Keratinocyte (primary cell): ENCODE results near the gene CLEC16A. TPM values are rescaled to one million over a fixed set of nuclear protein-coding genes. Genes with fewer than 3 reads are reported as not detected.
A peak's percentile ranks its signal among the peaks of the same experiment; 100 is the strongest.

Experiments used
- DNase-seq: peaks from one replicate; pipeline ENCODE4 v3.0.0-alpha.2; 2011; ENCODE audit warnings: low read depth, missing footprints, low spot score
- FAIRE-seq: peaks from 2 replicates; lab custom pipeline; 2011; peaks lifted over from hg19 to GRCh38; lab: Jason Lieb, UNC
- H2AFZ ChIP-seq: 2 replicates; pipeline ENCODE4 v1.6.0; 2012; ENCODE audit warnings: low read length, control low read depth, inconsistent platforms; ENCODE audit not compliant: control insufficient read depth
- H3K27ac ChIP-seq: 2 replicates; pipeline ENCODE4 v1.5.1; 2011; ENCODE audit warnings: low read length; ENCODE audit not compliant: control insufficient read depth, insufficient read depth
- H3K27me3 ChIP-seq: 3 replicates; pipeline ENCODE4 v1.6.0; 2011; ENCODE audit warnings: low read length; ENCODE audit not compliant: control insufficient read depth, insufficient read depth; ENCODE audit errors: extremely low read depth
- H3K36me3 ChIP-seq, 2 experiments: 2 replicates in 1 of 2; 3 replicates in 1 of 2; pipeline ENCODE4 v1.5.1; 2011; ENCODE audit warnings: low read length in 2 of 2, mild to moderate bottlenecking in 1 of 2; ENCODE audit not compliant: control insufficient read depth in 2 of 2, insufficient read depth in 2 of 2; ENCODE audit errors: extremely low read depth in 1 of 2
- H3K4me1 ChIP-seq: 3 replicates; pipeline ENCODE4 v1.5.1; 2011; ENCODE audit warnings: low read length; ENCODE audit not compliant: control insufficient read depth, insufficient read depth; ENCODE audit errors: extremely low read depth
- H3K4me2 ChIP-seq: 3 replicates; pipeline ENCODE4 v1.6.0; 2011; ENCODE audit warnings: low read depth, low read length; ENCODE audit not compliant: control insufficient read depth, insufficient read depth; ENCODE audit errors: extremely low read depth
- H3K4me3 ChIP-seq, 3 experiments: fragments of 200-600 bp in 1 of 3; sonication (generic) in 1 of 3; 2 replicates in 2 of 3; 3 replicates in 1 of 3; pipeline ENCODE4 v1.5.1; 2011 to 2016; ENCODE audit warnings: low read length in 3 of 3, mild to moderate bottlenecking in 3 of 3, control low read depth in 2 of 3, inconsistent platforms in 1 of 3, low read depth in 1 of 3, mixed read lengths in 1 of 3, mixed run types in 1 of 3, moderate library complexity in 1 of 3; ENCODE audit not compliant: control insufficient read depth in 2 of 3, insufficient read depth in 2 of 3; ENCODE audit errors: extremely low read depth in 1 of 3
- H3K79me2 ChIP-seq: 2 replicates; pipeline ENCODE4 v1.6.0; 2012; ENCODE audit warnings: low read length; ENCODE audit not compliant: control insufficient read depth, insufficient read depth
- H3K9ac ChIP-seq: 3 replicates; pipeline ENCODE4 v1.6.0; 2011; ENCODE audit warnings: low read length; ENCODE audit not compliant: control insufficient read depth, insufficient read depth; ENCODE audit errors: extremely low read depth
- H3K9me1 ChIP-seq: 3 replicates; pipeline ENCODE4 v1.6.0; 2011; ENCODE audit warnings: low read length; ENCODE audit not compliant: control insufficient read depth, insufficient read depth; ENCODE audit errors: extremely low read depth
- H3K9me3 ChIP-seq: 2 replicates; pipeline ENCODE4 v1.5.1; 2012; ENCODE audit warnings: low read depth, low read length; ENCODE audit not compliant: control insufficient read depth
- H4K20me1 ChIP-seq: 3 replicates; pipeline ENCODE4 v1.6.0; 2011; ENCODE audit warnings: low read length; ENCODE audit not compliant: control insufficient read depth, insufficient read depth; ENCODE audit errors: extremely low read depth
- EZH2 ChIP-seq: IDR thresholded peaks from one replicate; pipeline ENCODE4 v1.6.1; 2012; ENCODE audit warnings: inconsistent platforms, mild to moderate bottlenecking, low read length, moderate library complexity
- dilution Hi-C: fragments of 300-500 bp; cut with MboI; formaldehyde crosslinking; loops from one replicate; pipeline ENCODE4 v1.7.0; 2020; ENCODE audit warnings: low sequenced_read_pairs; ENCODE audit not compliant: extremely low pct_ligation_motif_present
- polyA plus RNA-seq, 5 experiments: library from polyadenylated mRNA; depleted of rRNA in 3 of 5; stranded (reverse) in 3 of 5; stranded (forward) in 1 of 5; unstranded in 1 of 5; fragments of >200 nt; gene quantifications; 1 replicate in 1 of 5; 2 replicates in 3 of 5; 3 replicates in 1 of 5; pipeline versions ENCODE4 v1.2.1 to v1.2.3, GENCODE V29; 2011 to 2012; ENCODE audit warnings: missing spikeins in 2 of 5, low read depth in 1 of 5, low replicate concordance in 1 of 5
- TF ChIP-seq, protein P1 (sequence below), 3 experiments: IDR thresholded peaks in 1 of 3; conservative IDR thresholded peaks in 1 of 3; optimal IDR thresholded peaks in 1 of 3; 2 replicates in 2 of 3; 3 replicates in 1 of 3; pipeline versions ENCODE3 to v1.5.1; 2011; ENCODE audit warnings: low read length in 3 of 3, mild to moderate bottlenecking in 3 of 3, moderate library complexity in 2 of 3, control low read depth in 1 of 3, inconsistent platforms in 1 of 3; ENCODE audit not compliant: insufficient read depth in 2 of 3; ENCODE audit errors: extremely low read depth in 1 of 3

The CLEC16A gene
- polyA plus RNA-seq, 1 donor (not counting 4 experiments of a cell fraction or from before 2014, with no cell fraction given) = 9.5 TPM

DNA sequence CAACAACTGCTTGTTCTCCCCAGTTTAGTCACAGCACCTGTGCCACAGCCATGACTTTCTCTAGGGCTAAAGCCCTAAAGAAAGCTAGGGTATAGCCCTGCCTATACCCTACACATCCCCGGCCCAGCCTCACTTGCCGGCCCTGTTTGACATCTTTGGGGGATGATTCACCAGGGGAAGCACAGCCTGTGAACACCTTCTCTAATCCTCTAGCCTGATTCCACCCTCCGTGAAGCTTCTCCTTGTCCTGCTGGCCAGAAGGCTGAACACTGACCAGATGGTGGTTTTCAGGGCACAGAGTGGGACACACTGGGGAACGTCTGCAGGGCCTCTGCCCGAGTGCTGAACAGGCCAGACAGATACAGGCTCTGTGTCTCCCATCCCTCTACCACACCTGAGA, 6.0 kb downstream of the CLEC16A start:
- no peaks in the 10 kb centered on the region for H3K36me3 ChIP-seq
- H3K27ac ChIP-seq = peak overlapping the region; percentile 22
- peak overlapping the region; percentile 38 for H3K4me2 ChIP-seq
- H3K79me2 ChIP-seq = peaks cover 61% of the 10 kb centered on the region
- H3K27me3 ChIP-seq = no peaks in the 10 kb centered on the region
- H4K20me1 ChIP-seq = peaks cover 15% of the 10 kb centered on the region
- no peak overlapping the region for H2AFZ ChIP-seq
- TF ChIP-seq, protein P1, sequence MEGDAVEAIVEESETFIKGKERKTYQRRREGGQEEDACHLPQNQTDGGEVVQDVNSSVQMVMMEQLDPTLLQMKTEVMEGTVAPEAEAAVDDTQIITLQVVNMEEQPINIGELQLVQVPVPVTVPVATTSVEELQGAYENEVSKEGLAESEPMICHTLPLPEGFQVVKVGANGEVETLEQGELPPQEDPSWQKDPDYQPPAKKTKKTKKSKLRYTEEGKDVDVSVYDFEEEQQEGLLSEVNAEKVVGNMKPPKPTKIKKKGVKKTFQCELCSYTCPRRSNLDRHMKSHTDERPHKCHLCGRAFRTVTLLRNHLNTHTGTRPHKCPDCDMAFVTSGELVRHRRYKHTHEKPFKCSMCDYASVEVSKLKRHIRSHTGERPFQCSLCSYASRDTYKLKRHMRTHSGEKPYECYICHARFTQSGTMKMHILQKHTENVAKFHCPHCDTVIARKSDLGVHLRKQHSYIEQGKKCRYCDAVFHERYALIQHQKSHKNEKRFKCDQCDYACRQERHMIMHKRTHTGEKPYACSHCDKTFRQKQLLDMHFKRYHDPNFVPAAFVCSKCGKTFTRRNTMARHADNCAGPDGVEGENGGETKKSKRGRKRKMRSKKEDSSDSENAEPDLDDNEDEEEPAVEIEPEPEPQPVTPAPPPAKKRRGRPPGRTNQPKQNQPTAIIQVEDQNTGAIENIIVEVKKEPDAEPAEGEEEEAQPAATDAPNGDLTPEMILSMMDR (optimal IDR thresholded peaks at IDR 0.05 in 1 of 3, IDR thresholded peaks at IDR 0.05 in 1 of 3, conservative IDR thresholded peaks at IDR 0.05 in 1 of 3; ENCODE audit: extremely low read depth in 1 of 3, insufficient read depth in 2 of 3, low read length in 3 of 3) = no peak
- no peak for TF ChIP-seq EZH2
- no peaks in the 10 kb centered on the region for H3K9me3 ChIP-seq
- FAIRE-seq (no peak), DNase-seq (no peak)
- H3K9me1 ChIP-seq = peaks cover 9% of the 10 kb centered on the region
- no peak overlapping the region for H3K4me3 ChIP-seq
- H3K9ac ChIP-seq = no peak overlapping the region
- dilution Hi-C loops = no loop called here
- peaks cover 34% of the 10 kb centered on the region for H3K4me1 ChIP-seq

- Histone ChIP-seq H3K9me3 (no peaks in the 10 kb centered on the region), H3K36me3 (no peaks in the 10 kb centered on the region), H3K27me3 (no peaks in the 10 kb centered on the region), H2AFZ (no peak overlapping the region), H3K79me2 (peaks cover 60% of the 10 kb centered on the region), H3K9ac (no peak overlapping the region), H3K27ac (no peak overlapping the region), H3K9me1 (peaks cover 9% of the 10 kb centered on the region), H4K20me1 (peaks cover 15% of the 10 kb centered on the region), H3K4me2 (no peak overlapping the region), H3K4me1 (peaks cover 27% of the 10 kb centered on the region), H3K4me3 (no peak overlapping the region)
- dilution Hi-C loops = no loop called here
- no peak for FAIRE-seq
- no peak for TF ChIP-seq EZH2
- TF ChIP-seq, protein P1 (optimal IDR thresholded peaks at IDR 0.05 in 1 of 3, IDR thresholded peaks at IDR 0.05 in 1 of 3, conservative IDR thresholded peaks at IDR 0.05 in 1 of 3; ENCODE audit: extremely low read depth in 1 of 3, insufficient read depth in 2 of 3, low read length in 3 of 3) = no peak
- DNase-seq = no peak
Observed at GRCh38 chr16:10951026-10951425, 6.7 kb downstream of the CLEC16A start.
